Measurements from ENCODE around the gene CIDEC. TPM values are rescaled to one million over a fixed set of nuclear protein-coding genes. Genes with fewer than 3 reads are reported as not detected.

The CIDEC gene
- total and polyA plus RNA-seq, 2 of the 8 experiments (the other 6 are each of a cell fraction or from before 2014, with no cell fraction given): not detected

GRCh38 chr3:9887480-9887879 is 7.4 kb upstream of the CIDEC start (continued):
- TF ChIP-seq ZNF274 (IDR thresholded peaks at IDR 0.05; ENCODE audit: borderline replicate concordance, extremely low read depth, low read length) (no peak), MAFK (IDR thresholded peaks at IDR 0.05; ENCODE audit: low read depth, low read length) (no peak), BRCA1 (IDR thresholded peaks at IDR 0.05; ENCODE audit: low read depth, low read length) (no peak)

Measured in H1 (cell line).